Fibroblast of gingiva (primary cell): ENCODE data around the gene PCDHB11.
"Not testable (repeated sequence)": the region's sequence is repeated elsewhere in the genome, so short reads cannot be mapped to it uniquely, and the experiment has no call there.

Experiments
- DNase-seq: peaks from one replicate; pipeline ENCODE4 v3.0.0-alpha.2; 2011; ENCODE audit warnings: low read depth

PCDHB11 gene

DNA sequence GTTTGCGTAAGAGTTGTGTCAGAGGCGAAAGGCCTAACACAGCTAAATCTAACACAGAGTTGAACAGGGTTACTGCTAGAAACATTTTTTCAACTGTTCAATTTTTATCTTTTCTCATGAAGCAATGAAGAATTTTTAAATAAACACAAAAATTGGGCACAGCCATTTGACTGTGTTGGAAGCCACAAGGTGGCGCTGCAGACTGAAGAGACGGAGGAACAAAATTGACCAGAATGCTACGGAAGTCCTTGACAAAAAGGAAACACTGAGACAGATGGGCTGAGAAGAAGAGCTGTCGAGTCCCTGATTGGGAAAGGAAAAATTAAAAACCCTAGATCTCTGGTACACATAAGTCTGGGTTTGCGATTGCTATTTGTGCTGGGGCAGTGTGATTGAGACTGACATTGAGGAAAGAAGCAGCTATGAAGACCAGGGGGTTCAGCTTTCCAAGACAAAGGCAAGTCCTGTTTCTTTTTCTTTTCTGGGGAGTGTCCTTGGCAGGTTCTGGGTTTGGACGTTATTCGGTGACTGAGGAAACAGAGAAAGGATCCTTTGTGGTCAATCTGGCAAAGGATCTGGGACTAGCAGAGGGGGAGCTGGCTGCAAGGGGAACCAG lies 12.4 kb upstream of the PCDHB11 start, which contains the start of gene PCDHB9:
PCDHB9 (plus strand) TSS at position 265 of the 616 bp plus-strand sequence; CDS start at position 423, 158 bp downstream.
- no peak for DNase-seq

DNA sequence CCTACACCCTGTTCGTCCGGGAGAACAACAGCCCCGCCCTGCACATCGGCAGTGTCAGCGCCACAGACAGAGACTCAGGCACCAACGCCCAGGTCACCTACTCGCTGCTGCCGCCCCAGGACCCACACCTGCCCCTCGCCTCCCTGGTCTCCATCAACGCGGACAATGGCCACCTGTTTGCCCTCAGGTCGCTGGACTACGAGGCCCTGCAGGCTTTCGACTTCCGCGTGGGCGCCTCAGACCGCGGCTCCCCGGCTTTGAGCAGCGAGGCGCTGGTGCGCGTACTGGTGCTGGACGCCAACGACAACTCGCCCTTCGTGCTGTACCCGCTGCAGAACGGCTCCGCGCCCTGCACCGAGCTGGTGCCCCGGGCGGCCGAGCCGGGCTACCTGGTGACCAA lies 10.7 kb upstream of the PCDHB11 start:
- not testable (repeated sequence) for DNase-seq

GRCh38 chr5:141189131-141189530 lies 10.3 kb upstream of the PCDHB11 start:
- DNase-seq: not testable (repeated sequence)

DNA sequence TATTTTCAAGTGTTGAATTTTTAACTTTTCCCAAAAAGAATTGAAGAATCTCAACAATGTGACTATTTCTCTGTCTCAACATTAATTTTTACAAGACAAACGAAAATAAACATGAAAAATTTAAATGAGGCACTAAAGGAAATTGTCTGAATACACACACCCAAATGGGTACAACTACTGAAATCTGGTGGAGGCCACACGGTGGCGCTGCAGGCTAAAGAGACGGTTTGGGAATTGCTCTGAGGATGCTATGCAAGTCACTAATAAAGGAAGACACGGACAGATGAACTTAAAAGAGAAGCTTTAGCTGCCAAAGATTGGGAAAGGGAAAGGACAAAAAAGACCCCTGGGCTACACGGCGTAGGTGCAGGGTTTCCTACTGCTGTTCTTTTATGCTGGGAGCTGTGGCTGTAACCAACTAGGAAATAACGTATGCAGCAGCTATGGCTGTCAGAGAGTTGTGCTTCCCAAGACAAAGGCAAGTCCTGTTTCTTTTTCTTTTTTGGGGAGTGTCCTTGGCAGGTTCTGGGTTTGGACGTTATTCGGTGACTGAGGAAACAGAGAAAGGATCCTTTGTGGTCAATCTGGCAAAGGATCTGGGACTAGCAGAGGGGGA lies 7.2 kb upstream of the PCDHB11 start, which contains the start of gene PCDHB10:
PCDHB10 (plus strand) TSS at position 244 of the 616 bp plus-strand sequence; CDS start at position 444, 200 bp downstream.
- no peak for DNase-seq

DNA sequence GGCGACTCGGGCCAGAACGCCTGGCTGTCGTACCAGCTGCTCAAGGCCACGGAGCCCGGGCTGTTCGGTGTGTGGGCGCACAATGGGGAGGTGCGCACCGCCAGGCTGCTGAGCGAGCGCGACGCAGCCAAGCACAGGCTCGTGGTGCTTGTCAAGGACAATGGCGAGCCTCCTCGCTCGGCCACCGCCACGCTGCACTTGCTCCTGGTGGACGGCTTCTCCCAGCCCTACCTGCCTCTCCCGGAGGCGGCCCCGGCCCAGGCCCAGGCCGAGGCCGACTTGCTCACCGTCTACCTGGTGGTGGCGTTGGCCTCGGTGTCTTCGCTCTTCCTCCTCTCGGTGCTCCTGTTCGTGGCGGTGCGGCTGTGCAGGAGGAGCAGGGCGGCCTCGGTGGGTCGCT lies 5.1 kb upstream of the PCDHB11 start:
- not testable (repeated sequence) for DNase-seq

GRCh38 chr5:141196363-141196762 lies 3.1 kb upstream of the PCDHB11 start:
- no peak for DNase-seq

DNA sequence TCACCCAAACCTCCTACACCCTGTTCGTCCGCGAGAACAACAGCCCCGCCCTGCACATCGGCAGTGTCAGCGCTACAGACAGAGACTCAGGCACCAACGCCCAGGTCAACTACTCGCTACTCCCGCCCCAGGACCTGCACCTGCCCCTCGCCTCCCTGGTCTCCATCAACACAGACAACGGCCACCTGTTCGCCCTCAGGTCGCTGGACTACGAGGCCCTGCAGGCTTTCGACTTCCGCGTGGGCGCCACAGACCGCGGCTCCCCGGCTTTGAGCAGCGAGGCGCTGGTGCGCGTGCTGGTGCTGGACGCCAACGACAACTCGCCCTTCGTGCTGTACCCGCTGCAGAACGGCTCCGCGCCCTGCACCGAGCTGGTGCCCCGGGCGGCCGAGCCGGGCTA lies 1.7 kb downstream of the PCDHB11 start:
- DNase-seq: not testable (repeated sequence)

DNA sequence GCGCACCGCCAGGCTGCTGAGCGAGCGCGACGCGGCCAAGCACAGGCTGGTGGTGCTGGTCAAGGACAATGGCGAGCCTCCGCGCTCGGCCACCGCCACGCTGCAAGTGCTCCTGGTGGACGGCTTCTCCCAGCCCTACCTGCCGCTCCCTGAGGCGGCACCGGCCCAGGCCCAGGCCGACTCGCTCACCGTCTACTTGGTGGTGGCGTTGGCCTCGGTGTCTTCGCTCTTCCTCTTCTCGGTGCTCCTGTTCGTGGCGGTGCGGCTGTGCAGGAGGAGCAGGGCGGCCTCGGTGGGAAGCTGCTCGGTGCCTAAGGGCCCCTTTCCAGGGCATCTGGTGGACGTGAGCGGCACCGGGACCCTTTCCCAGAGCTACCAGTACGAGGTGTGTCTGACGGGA lies 2.2 kb downstream of the PCDHB11 start:
- not testable (repeated sequence) for DNase-seq

DNA sequence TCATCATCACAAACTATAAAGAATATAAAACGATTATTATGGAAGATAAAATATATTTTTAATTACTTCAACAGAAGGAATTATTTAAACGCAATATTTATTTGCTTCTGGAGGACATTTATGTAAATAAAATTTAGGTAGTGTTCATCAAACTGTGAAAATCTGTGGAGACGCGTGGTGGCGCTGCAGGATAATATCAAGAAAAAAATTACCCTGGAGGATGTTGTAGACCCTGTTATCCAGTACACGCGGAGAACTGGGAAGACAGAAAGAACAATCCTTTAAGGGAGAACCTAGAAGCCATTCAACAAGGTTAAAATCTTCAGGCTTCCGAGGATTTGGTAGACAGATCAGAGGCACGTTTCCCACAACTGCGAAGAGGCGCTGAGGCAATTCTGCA lies 9.1 kb downstream of the PCDHB11 start, which contains the start of gene PCDHB12:
PCDHB12 (plus strand) TSS at position 242 of the 400 bp plus-strand sequence. CDS start 189 bp downstream, outside the sequence.
- DNase-seq: no peak

- not testable (repeated sequence) for DNase-seq
Measured at GRCh38 chr5:141210281-141210680, 10.9 kb downstream of the PCDHB11 start.

GRCh38 chr5:141210849-141211248 lies 11.4 kb downstream of the PCDHB11 start:
- not testable (repeated sequence) for DNase-seq

GRCh38 chr5:141213656-141214339 lies 14.4 kb downstream of the PCDHB11 start, which contains the start of gene PCDHB13:
Gene PCDHB13 (plus strand): TSS chr5:141213919. CDS start chr5:141214124, 205 bp downstream.
- DNase-seq: not testable (repeated sequence)

GRCh38 chr5:141214583-141214982 lies 15.2 kb downstream of the PCDHB11 start:
- DNase-seq: not testable (repeated sequence)

DNA sequence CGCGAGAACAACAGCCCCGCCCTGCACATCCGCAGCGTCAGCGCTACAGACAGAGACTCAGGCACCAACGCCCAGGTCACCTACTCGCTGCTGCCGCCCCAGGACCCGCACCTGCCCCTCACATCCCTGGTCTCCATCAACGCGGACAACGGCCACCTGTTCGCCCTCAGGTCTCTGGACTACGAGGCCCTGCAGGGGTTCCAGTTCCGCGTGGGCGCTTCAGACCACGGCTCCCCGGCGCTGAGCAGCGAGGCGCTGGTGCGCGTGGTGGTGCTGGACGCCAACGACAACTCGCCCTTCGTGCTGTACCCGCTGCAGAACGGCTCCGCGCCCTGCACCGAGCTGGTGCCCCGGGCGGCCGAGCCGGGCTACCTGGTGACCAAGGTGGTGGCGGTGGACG lies 16.1 kb downstream of the PCDHB11 start:
- DNase-seq: not testable (repeated sequence)

DNA sequence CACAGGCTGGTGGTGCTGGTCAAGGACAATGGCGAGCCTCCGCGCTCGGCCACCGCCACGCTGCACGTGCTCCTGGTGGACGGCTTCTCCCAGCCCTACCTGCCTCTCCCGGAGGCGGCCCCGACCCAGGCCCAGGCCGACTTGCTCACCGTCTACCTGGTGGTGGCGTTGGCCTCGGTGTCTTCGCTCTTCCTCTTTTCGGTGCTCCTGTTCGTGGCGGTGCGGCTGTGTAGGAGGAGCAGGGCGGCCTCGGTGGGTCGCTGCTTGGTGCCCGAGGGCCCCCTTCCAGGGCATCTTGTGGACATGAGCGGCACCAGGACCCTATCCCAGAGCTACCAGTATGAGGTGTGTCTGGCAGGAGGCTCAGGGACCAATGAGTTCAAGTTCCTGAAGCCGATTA lies 16.6 kb downstream of the PCDHB11 start:
- not testable (repeated sequence) for DNase-seq

- DNase-seq: no peak
Measured at GRCh38 chr5:141223112-141223783, 23.8 kb downstream of the PCDHB11 start, which contains the start of gene PCDHB14. Gene PCDHB14 (plus strand): TSS chr5:141223343. CDS start chr5:141223506, 163 bp downstream.

DNA sequence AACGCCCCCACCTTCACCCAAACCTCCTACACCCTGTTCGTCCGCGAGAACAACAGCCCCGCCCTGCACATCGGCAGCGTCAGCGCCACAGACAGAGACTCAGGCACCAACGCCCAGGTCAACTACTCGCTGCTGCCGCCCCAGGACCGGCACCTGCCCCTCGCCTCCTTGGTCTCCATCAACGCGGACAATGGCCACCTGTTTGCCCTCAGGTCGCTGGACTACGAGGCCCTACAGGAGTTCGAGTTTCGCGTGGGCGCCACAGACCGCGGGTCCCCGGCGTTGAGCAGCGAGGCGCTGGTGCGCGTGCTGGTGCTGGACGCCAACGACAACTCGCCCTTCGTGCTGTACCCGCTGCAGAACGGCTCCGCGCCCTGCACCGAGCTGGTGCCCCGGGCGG lies 25.4 kb downstream of the PCDHB11 start:
- not testable (repeated sequence) for DNase-seq

- not testable (repeated sequence) for DNase-seq
Measured at GRCh38 chr5:141225421-141225820, 26.0 kb downstream of the PCDHB11 start.

DNA sequence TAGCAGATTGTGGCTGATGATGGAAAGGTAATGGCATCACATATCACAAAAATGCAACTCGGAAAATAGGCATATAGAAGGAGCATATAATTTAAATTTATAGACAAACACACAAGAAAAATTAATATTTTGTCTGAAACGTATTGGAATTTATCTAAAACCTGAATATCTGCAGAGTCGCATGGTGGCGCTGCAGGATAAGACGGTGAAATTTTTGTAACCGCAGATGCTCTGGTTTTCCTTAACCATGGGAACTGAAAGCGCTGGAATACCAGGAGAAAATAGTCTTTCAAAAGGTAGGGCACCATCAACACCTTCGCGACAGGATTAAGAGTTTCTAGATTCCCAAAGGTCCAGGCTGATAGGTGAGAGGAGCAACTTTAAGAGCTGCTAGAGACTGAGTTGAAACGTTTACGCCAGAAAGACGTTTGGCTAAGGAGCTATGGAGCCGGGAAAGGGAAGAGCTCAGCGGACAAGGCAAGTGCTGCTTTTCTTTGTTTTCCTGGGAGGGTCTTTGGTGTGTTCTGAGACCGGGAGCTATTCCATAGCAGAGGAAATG lies 34.8 kb downstream of the PCDHB11 start:
- no peak for DNase-seq

DNA sequence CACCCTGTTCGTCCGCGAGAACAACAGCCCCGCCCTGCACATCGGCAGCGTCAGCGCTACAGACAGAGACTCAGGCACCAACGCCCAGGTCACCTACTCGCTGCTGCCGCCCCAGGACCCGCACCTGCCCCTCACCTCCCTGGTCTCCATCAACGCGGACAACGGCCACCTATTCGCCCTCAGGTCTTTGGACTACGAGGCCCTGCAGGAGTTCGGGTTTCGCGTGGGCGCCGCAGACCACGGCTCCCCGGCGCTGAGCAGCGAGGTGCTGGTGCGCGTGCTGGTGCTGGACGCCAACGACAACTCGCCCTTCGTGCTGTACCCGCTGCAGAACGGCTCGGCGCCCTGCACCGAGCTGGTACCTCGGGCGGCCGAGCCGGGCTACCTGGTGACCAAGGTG lies 36.5 kb downstream of the PCDHB11 start:
- not testable (repeated sequence) for DNase-seq

GRCh38 chr5:141236516-141237313 lies 37.3 kb downstream of the PCDHB11 start:
- DNase-seq: no peak
